Measurements from ENCODE around the gene C1orf53.

C1orf53 gene

GRCh38 chr1:197908716-197909220 is 6.3 kb downstream of the C1orf53 start:
- no peak for FAIRE-seq

- FAIRE-seq = no peak
These were observed 7.0 kb downstream of the C1orf53 start for GRCh38 chr1:197909384-197909783.

GRCh38 chr1:197910120-197910991 is 7.9 kb downstream of the C1orf53 start:
- FAIRE-seq = no peak

GRCh38 chr1:197911111-197911856 is 8.9 kb downstream of the C1orf53 start:
- FAIRE-seq = no peak

GRCh38 chr1:197911857-197912696 is 9.6 kb downstream of the C1orf53 start:
- FAIRE-seq = no peak

- FAIRE-seq = no peak
These were observed 10.5 kb downstream of the C1orf53 start for GRCh38 chr1:197912739-197913494.

- no peak for FAIRE-seq
These were observed 11.3 kb downstream of the C1orf53 start for GRCh38 chr1:197913495-197914276.

- FAIRE-seq = no peak
These were observed 12.1 kb downstream of the C1orf53 start for GRCh38 chr1:197914510-197914909.

- no peak for FAIRE-seq
These were observed 12.9 kb downstream of the C1orf53 start for GRCh38 chr1:197915260-197915861.

GRCh38 chr1:197915862-197916499 is 13.6 kb downstream of the C1orf53 start:
- no peak for FAIRE-seq

GRCh38 chr1:197916500-197916983 is 14.1 kb downstream of the C1orf53 start:
- FAIRE-seq = no peak

- FAIRE-seq = no peak
These were observed 15.6 kb downstream of the C1orf53 start for GRCh38 chr1:197917805-197918651.

GRCh38 chr1:197918807-197919345 is 16.4 kb downstream of the C1orf53 start:
- no peak for FAIRE-seq

- FAIRE-seq = no peak
These were observed 17.1 kb downstream of the C1orf53 start for GRCh38 chr1:197919346-197920066.

GRCh38 chr1:197920067-197920396 is 17.6 kb downstream of the C1orf53 start:
- no peak for FAIRE-seq

- no peak for FAIRE-seq
These were observed 18.1 kb downstream of the C1orf53 start for GRCh38 chr1:197920414-197921117.

All from endometrium (tissue), 2 donors.